Fibroblast of pulmonary artery (primary cell): Measurements from ENCODE around the gene RRM1.

Source experiments
- DNase-seq: peaks from one replicate; pipeline ENCODE4 v3.0.0-alpha.2; 2010; ENCODE audit warnings: low read depth
- H3K4me3 ChIP-seq: replicated peaks from 2 replicates; pipeline ENCODE4 v1.5.1; 2011; ENCODE audit warnings: low read depth, mild to moderate bottlenecking, control low read depth, low read length, moderate library complexity
- TF ChIP-seq, protein P1 (sequence below): IDR thresholded peaks from 2 replicates; pipeline ENCODE4 v1.5.1; 2011; ENCODE audit warnings: mild to moderate bottlenecking, control low read depth, low read length, inconsistent platforms; ENCODE audit errors: missing control alignments

Gene RRM1

DNA sequence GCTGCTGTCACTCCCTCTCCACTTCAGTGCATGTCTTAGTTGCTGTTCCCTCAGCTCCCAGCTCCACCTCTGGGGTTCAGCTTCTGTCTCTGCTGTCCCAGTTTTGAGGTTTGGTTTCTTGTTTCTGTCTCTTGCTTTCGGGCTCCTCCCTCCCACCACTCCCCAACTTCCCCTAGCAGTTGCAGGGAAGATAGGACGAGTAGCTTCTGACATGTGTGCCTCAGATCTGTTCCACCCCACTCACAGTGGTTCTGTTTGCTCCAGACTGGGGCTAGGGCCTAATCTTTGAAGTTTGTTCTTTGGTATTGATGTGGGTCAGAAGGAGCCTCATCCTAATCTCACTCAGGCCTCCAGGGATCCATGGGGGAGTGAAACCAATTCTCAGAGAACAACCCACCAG is 2.6 kb upstream of the RRM1 start:
- TF ChIP-seq, protein P1, sequence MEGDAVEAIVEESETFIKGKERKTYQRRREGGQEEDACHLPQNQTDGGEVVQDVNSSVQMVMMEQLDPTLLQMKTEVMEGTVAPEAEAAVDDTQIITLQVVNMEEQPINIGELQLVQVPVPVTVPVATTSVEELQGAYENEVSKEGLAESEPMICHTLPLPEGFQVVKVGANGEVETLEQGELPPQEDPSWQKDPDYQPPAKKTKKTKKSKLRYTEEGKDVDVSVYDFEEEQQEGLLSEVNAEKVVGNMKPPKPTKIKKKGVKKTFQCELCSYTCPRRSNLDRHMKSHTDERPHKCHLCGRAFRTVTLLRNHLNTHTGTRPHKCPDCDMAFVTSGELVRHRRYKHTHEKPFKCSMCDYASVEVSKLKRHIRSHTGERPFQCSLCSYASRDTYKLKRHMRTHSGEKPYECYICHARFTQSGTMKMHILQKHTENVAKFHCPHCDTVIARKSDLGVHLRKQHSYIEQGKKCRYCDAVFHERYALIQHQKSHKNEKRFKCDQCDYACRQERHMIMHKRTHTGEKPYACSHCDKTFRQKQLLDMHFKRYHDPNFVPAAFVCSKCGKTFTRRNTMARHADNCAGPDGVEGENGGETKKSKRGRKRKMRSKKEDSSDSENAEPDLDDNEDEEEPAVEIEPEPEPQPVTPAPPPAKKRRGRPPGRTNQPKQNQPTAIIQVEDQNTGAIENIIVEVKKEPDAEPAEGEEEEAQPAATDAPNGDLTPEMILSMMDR: no peak
- no peak for DNase-seq
- no peak overlapping the region for H3K4me3 ChIP-seq

DNA sequence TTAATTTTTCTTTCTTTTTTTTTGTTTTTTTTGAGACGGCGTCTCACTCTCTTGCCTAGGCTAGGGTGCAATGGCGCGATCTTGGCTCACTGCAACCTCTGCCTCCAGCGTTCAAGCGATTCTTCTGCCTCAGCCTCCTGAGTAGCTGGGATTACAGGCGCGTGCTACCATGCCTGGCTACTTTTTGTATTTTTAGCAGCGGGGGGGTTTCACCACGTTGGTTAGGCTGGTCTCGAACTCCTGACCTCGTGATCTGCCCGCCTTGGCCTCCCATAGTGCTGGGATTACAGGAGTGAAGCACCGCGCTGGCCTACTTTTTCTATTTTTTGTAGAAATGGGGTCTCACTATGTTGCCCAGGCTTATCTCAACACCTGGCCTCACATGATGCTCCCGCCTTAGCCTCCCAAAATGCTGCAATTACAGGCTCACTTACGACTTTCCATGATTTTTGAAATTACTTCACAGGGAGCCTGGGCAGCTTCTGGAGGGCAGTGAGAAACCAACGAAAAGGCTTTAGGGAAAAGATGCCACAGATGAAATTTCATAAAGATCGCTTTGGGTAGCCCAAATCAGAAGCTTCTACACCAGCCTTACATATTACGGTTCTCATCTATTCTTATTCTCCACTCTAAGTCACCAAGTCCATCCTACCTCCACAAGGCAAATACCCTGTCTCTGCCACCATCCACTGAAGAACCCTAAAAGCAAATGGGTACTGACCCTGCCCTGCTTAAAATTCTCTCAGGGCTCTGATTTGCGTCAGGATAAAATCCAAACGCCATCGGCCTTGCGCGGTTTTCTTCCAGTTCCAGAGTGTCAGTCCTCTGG is 866 bp upstream of the RRM1 start:
- H3K4me3 ChIP-seq: peak overlapping the region; percentile 94
- TF ChIP-seq, protein P1: no peak
- DNase-seq: no peak

DNA sequence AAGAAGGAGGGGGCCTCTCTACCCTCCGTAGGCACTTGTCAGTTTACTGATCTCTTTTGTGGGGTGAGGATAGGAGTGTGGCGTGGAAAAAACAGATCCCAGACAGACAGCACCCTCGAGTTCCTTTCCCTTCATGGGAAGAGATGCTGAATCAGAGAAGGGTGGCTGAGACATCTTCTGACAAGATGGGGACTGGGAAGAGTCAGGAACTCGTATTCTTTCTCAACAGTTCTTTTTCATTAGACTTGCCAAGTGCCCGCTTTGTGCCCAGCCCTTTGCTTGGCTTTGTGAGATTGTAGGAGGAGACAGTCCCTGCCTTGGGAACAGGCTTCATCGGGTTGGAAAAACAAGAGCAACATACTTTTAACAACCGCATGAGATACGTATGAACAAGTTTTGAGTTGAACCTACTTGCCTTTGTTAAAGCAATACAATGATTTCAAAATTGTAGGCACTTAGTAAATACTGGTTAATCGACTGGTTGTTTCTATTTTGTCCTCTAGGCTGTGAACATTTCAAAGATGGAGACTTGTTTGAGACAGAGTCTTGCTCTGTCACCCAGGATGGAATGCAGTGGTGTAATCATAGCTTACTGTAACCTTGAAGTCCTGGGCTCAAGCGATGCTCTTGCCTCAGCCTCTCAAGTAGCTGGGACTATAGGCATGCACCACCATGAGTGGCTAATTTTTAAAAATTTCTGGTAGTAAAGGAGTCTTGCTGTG is 1.1 kb downstream of the RRM1 start:
- peak; percentile 66 for DNase-seq
- TF ChIP-seq, protein P1: no peak
- H3K4me3 ChIP-seq: peak overlapping the region; percentile 94

DNA sequence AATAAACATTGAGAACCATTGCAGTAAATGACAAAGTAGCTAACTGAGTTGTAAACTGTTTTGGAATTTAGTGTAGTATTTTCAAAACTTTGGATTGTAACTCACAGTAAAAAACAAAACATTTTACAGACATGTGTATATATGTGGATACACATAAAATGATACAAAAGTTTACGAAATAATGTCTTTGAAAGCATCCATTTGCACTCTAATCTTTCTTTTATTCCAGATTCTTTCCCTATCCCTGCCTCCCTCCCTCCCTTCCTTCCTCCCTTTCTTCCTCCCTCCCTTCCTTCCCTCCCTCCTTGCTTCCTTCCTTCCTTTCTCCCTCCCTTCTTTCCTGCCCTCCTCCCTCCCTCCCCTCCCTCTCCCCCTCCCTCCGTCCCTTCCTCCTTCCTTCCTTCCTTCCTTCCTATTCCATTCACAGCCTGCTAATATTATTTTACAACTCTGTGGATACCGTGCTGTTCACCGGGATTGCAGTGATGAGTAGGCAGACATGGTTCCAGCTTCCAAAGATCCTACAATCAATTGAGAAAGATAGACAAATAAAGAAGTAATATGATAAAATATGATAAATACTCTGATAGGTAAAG is 3.5 kb downstream of the RRM1 start:
- TF ChIP-seq, protein P1: no peak
- no peak for DNase-seq
- H3K4me3 ChIP-seq: no peak overlapping the region

DNA sequence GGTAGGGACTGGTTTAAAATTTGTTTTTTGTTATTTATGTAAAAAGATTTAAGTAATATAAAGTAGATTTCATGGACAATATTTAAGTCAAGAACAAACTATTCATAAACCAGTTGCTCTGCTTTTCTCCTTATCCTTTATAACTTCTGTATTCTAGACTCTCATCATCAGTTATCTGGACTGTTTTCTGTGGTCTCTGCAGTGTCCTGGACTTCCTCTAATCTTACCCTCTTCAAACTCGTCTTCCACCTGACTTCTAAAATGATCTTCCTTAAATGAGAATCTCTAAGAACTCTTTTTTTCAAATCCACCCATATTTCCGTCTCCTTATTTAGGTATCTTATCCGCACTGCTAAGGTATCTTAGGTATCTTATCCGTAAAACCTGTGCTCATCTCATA is 8.1 kb downstream of the RRM1 start:
- TF ChIP-seq, protein P1: no peak
- no peak overlapping the region for H3K4me3 ChIP-seq
- DNase-seq: no peak

DNA sequence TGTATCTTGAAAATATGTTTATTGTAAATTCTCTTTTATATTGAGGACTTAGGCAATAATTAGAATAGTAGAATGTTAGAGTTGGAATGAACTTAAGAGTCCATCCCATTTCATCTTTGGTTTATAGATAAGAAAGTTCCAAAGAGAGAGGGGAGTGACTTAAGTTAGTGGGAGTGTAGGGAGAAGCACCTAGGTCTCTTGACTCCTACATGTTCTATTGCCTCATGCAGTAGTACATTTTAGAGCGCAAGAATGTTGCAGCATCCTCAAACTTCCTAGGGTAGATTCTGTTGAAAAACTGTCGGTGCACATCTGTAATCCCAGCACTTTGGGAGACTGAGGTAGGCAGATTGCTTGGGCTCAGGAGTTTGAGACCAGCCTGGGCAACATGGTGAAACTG is 8.7 kb downstream of the RRM1 start:
- H3K4me3 ChIP-seq: no peak overlapping the region
- peak; percentile 6 for DNase-seq
- TF ChIP-seq, protein P1: no peak
